ENCODE data around the gene BMP2K. TPM values are rescaled to one million over a fixed set of nuclear protein-coding genes. Genes with fewer than 3 reads are reported as not detected.

Gene BMP2K
- total and polyA plus RNA-seq, 12 donors, result 4.9 to 36.5 (median 28.1) TPM

- TF ChIP-seq, protein P1, sequence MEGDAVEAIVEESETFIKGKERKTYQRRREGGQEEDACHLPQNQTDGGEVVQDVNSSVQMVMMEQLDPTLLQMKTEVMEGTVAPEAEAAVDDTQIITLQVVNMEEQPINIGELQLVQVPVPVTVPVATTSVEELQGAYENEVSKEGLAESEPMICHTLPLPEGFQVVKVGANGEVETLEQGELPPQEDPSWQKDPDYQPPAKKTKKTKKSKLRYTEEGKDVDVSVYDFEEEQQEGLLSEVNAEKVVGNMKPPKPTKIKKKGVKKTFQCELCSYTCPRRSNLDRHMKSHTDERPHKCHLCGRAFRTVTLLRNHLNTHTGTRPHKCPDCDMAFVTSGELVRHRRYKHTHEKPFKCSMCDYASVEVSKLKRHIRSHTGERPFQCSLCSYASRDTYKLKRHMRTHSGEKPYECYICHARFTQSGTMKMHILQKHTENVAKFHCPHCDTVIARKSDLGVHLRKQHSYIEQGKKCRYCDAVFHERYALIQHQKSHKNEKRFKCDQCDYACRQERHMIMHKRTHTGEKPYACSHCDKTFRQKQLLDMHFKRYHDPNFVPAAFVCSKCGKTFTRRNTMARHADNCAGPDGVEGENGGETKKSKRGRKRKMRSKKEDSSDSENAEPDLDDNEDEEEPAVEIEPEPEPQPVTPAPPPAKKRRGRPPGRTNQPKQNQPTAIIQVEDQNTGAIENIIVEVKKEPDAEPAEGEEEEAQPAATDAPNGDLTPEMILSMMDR (IDR thresholded peaks at IDR 0.05), result no peak
- WGBS, 2 donors, result 83 to 89% methylated on average over 5 of the region's 5 CpGs
- DNase-seq, result no peak
- intact Hi-C loops (cut with DNase I), result loop anchor here in 6 of 10 donors (10.0 kb wide), 4 partner anchors 618 to 1378 kb away; partner anchors contain the start of gene CFAP299 (in 2 of the 6)
- no peak overlapping the region for H3K27ac ChIP-seq
- no peak overlapping the region for H3K4me3 ChIP-seq
- no peaks in the 10 kb centered on the region for H3K9me3 ChIP-seq
- no peaks in the 10 kb centered on the region for H3K36me3 ChIP-seq
- no peaks in the 10 kb centered on the region for H3K4me1 ChIP-seq
- no peaks in the 10 kb centered on the region for H3K27me3 ChIP-seq
- ATAC-seq, result no peak
Measured at GRCh38 chr4:78956975-78957374, 180.8 kb downstream of the BMP2K start.

GRCh38 chr4:78960926-78961325, 184.8 kb downstream of the BMP2K start:
- Histone ChIP-seq H3K4me3 (no peak overlapping the region), H3K4me1 (no peaks in the 10 kb centered on the region), H3K36me3 (no peaks in the 10 kb centered on the region), H3K27ac (no peak overlapping the region), H3K27me3 (no peaks in the 10 kb centered on the region), H3K9me3 (peaks cover 0 to 7% (median 0%) of the 10 kb centered on the region in 11 donors)
- intact Hi-C loops (cut with DNase I), result no loop called here
- 60 to 65% methylated on average over 3 of the region's 3 CpGs for WGBS, 2 donors
- TF ChIP-seq, protein P1 (IDR thresholded peaks at IDR 0.05), result no peak
- DNase-seq, result no peak
- ATAC-seq, result no peak

Small RNA genes lying within 50 kb of the gene (microRNA-seq; reads per million reads assigned to microRNA genes)
- 0 reads per million in 2 donors for gene MIR5096

Other genes with a start within 250 kb of the BMP2K start
- gene ANXA3, start 224.6 kb upstream of the BMP2K start, total RNA-seq, result 10 to 100 TPM; 10.2 to 72.5 (median 18.9) TPM
- 100 to 1,000 TPM in 1 of 2 donors, 10 to 100 TPM in 1; 27.7 to 181 TPM for gene ANXA3, start 224.6 kb upstream of the BMP2K start, polyA plus RNA-seq
- 10 to 100 TPM in 2 of 10 donors, 1 to 10 TPM in 8; 5.7 to 10.6 (median 8.2) TPM for gene PAQR3, start 163.1 kb downstream of the BMP2K start, total RNA-seq
- gene PAQR3, start 163.1 kb downstream of the BMP2K start, polyA plus RNA-seq, result 1 to 10 TPM; 3.6 to 4.4 TPM